ENCODE measurements around the gene SSBP3.
A peak's percentile ranks its signal among the peaks of the same experiment; 100 is the strongest.

DNA sequence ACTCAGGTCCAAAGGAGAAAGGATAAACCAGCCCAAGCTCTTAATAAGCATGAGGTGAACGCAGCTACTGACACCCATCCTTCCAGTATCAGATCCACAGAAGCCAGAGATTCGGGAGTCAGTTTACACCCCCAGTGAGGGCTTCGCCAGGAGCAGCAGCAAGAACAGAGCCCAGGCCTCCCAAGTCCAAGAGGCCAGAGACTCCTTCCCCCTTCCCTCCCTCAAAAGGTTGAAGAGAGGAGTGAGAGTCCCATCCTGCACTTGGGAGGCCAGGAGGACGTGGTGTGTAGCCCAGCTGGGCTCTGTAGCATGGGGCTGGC is 133.5 kb downstream of the SSBP3 start:
- TF ChIP-seq NFRKB (IDR thresholded peaks at IDR 0.05) (no peak), SP1 (IDR thresholded peaks at IDR 0.05) (no peak), FOXM1 (IDR thresholded peaks at IDR 0.05; ENCODE audit: borderline replicate concordance) (0 out of 2 replicates have a peak, but pooled peaks have one; percentile 8), TARDBP (IDR thresholded peaks at IDR 0.05) (no peak)
- TF ChIP-seq, protein P1, sequence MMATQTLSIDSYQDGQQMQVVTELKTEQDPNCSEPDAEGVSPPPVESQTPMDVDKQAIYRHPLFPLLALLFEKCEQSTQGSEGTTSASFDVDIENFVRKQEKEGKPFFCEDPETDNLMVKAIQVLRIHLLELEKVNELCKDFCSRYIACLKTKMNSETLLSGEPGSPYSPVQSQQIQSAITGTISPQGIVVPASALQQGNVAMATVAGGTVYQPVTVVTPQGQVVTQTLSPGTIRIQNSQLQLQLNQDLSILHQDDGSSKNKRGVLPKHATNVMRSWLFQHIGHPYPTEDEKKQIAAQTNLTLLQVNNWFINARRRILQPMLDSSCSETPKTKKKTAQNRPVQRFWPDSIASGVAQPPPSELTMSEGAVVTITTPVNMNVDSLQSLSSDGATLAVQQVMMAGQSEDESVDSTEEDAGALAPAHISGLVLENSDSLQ (IDR thresholded peaks at IDR 0.05), result no peak

Measured in HEK293T (cell line).